ENCODE data around the gene CA5A. TPM values are rescaled to one million over a fixed set of nuclear protein-coding genes. Genes with fewer than 3 reads are reported as not detected.

Gene CA5A
- total RNA-seq, 1 donor from 2014 or later: not detected

DNA sequence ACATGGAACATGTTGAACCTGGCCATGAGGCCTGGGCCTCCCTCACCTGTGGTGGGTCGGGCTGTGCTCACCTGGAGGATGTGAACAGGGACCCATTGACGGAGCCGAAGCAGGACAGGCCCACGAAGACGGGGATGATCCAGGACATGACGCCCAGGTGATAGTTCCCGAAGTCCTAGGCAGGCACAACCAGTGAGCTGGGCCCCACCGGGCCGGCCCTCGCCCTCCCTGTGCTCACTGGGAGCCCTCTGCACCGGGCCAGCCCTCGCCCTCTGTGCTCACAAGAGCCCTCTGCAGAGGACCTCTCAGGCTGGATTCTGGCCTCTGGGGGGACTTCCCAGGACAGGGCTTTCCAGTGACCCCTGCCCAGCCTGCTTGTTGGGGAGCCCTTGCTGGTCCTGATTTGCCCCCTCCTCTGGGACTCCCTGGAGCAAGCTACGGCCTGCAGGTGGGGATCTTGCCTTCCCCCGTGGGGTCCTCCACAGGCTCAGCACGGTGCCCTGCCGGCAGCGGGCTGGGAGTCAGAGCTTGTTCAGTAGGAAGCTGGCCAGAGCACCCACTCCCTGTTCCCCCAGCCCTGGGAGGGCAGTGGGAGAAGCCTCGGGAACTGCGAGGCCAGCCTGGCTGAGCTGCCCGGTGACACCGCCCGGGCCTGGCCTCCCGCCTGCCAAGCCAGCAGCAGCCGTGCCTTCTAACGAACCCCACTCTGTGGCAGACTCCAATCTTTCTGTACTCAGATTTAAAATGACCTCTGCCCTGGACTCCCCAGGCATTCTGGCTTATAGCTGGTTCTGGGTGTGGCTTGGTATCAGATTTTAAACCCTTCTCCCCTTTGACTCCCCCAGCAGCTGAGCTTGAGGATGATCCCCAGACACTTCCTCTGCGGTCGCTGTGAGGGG is 97.4 kb downstream of the CA5A start:
- no peak for DNase-seq (ENCODE audit: low read depth)
- TF ChIP-seq, protein P1, sequence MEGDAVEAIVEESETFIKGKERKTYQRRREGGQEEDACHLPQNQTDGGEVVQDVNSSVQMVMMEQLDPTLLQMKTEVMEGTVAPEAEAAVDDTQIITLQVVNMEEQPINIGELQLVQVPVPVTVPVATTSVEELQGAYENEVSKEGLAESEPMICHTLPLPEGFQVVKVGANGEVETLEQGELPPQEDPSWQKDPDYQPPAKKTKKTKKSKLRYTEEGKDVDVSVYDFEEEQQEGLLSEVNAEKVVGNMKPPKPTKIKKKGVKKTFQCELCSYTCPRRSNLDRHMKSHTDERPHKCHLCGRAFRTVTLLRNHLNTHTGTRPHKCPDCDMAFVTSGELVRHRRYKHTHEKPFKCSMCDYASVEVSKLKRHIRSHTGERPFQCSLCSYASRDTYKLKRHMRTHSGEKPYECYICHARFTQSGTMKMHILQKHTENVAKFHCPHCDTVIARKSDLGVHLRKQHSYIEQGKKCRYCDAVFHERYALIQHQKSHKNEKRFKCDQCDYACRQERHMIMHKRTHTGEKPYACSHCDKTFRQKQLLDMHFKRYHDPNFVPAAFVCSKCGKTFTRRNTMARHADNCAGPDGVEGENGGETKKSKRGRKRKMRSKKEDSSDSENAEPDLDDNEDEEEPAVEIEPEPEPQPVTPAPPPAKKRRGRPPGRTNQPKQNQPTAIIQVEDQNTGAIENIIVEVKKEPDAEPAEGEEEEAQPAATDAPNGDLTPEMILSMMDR (conservative IDR thresholded peaks at IDR 0.05; ENCODE audit: low read depth, low read length): no peak
- no peak overlapping the region for H3K4me3 ChIP-seq (ENCODE audit: low read depth, low read length)

Other genes with a start within 250 kb of the CA5A start
- 29.0 and 45.4 TPM in 2 replicates for gene KLHDC4, start 170.5 kb downstream of the CA5A start, total RNA-seq
- gene SLC7A5, start 67.0 kb downstream of the CA5A start, total RNA-seq: 55.1 and 182 TPM in 2 replicates
- 17.6 and 23.4 TPM in 2 replicates for gene BANP, start 14.9 kb upstream of the CA5A start, total RNA-seq